Measurements from ENCODE around the gene RFC1. TPM values are rescaled to one million over a fixed set of nuclear protein-coding genes. Genes with fewer than 3 reads are reported as not detected.
"Not testable (repeated sequence)": the region's sequence is repeated elsewhere in the genome, so short reads cannot be mapped to it uniquely, and the experiment has no call there.

Gene RFC1
- total RNA-seq, 1 experiment from 2014 or later: 41.1 TPM

DNA sequence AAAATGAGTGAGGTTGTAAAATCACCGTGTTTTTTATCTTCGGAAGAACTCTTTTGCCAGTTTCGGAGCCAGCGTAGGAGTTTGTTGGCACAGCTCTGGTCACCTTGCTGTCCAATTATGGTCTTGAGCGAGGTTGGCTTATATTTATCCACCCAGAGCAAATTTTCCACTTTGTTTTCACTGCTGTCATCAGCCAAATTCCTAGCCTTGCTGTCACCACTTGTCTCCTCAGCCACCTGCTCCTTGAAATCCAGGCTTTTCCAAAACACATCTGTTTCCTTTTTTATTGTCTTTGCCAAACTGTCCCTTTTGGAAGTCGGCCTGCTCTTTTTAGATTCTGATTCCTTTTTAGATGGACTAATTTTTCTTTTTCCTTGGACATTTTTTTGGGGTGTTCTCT lies 57.6 kb downstream of the RFC1 start:
- H3K27ac ChIP-seq (ENCODE audit: low read length): no peak overlapping the region
- H3K4me3 ChIP-seq (ENCODE audit: low read length): no peak overlapping the region
- peaks cover 29% of the 10 kb centered on the region for H3K79me2 ChIP-seq (ENCODE audit: low read length)
- no peaks in the 10 kb centered on the region for H3K9me3 ChIP-seq (ENCODE audit: low read length)
- H4K20me1 ChIP-seq (ENCODE audit: insufficient read depth, low read depth, low read length): no peaks in the 10 kb centered on the region
- DNase-seq: no peak
- H2AFZ ChIP-seq (ENCODE audit: low read length): no peak overlapping the region
- no peaks in the 10 kb centered on the region for H3K4me1 ChIP-seq (ENCODE audit: low read length)
- no peaks in the 10 kb centered on the region for H3K9me2 ChIP-seq (replicated peaks; ENCODE audit: insufficient read depth, low read length)
- H3K9ac ChIP-seq (ENCODE audit: low read length): no peak overlapping the region
- no peaks in the 10 kb centered on the region for H3K27me3 ChIP-seq (ENCODE audit: low read length)
- H3K4me2 ChIP-seq (ENCODE audit: low read depth, low read length, poor library complexity, severe bottlenecking): no peak overlapping the region
- H3K36me3 ChIP-seq (ENCODE audit: insufficient read depth, low read length): peaks cover 52% of the 10 kb centered on the region

DNA sequence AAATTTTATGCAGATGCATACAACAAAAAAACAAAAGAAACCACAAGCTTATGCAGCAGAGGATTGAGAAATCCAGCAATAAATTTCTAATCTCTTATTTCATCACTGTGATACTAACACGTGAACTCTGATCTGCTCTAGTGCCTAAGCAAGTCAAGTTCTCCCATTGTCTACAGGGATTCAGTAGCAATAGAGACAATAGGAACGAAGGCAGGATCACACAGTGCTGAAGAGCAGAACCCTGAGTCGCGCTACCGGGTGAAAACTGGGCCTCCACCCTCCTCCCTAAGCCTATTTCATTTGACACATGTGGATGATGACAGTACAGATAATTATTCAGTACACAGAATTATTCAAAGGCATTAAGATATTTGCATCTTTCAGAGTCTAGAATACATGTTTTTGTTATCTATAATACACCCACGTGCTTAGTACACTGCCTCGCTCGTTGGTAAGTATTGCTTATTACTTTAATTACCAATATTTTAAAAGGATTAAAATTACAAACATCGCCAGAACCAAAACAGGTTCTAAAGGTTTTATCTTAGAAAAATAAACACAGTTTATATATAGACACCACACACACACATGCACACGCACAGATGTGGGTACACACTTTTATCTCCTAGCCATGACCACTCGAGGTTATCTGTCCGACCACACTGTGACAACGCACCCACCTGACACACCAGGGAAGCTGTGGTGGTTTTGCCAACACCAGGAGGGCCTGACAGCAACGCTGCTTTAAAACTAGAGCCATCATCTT lies 60.1 kb downstream of the RFC1 start:
- no peak for DNase-seq
- H3K4me2 ChIP-seq (ENCODE audit: low read depth, low read length, poor library complexity, severe bottlenecking): no peak overlapping the region
- H4K20me1 ChIP-seq (ENCODE audit: insufficient read depth, low read depth, low read length): no peaks in the 10 kb centered on the region
- no peak overlapping the region for H2AFZ ChIP-seq (ENCODE audit: low read length)
- H3K4me3 ChIP-seq (ENCODE audit: low read length): no peak overlapping the region
- no peak overlapping the region for H3K27ac ChIP-seq (ENCODE audit: low read length)
- no peaks in the 10 kb centered on the region for H3K9me3 ChIP-seq (ENCODE audit: low read length)
- no peaks in the 10 kb centered on the region for H3K9me2 ChIP-seq (replicated peaks; ENCODE audit: insufficient read depth, low read length)
- no peaks in the 10 kb centered on the region for H3K27me3 ChIP-seq (ENCODE audit: low read length)
- H3K9ac ChIP-seq (ENCODE audit: low read length): no peak overlapping the region
- H3K36me3 ChIP-seq (ENCODE audit: insufficient read depth, low read length): peaks cover 54% of the 10 kb centered on the region
- H3K79me2 ChIP-seq (ENCODE audit: low read length): peaks cover 22% of the 10 kb centered on the region
- H3K4me1 ChIP-seq (ENCODE audit: low read length): no peaks in the 10 kb centered on the region

DNA sequence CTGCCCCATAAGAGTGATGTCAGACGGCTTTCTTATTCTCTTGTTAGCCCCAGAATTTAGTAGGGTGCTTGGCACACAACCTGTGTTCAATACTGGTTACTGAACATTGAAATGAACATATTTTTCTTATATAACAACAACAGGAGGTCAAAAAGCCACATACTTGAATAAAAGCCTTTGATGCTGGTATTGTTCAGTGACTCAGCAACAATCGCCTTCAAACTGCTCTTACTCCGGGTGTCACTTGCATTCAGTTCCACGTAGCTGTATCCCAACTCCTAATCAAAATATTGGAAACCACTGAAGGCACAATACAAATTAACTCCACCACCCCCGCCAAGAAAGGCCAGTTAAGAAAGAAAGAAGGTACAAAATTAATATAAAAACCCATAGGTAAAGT lies 61.5 kb downstream of the RFC1 start:
- no peak overlapping the region for H3K4me2 ChIP-seq (ENCODE audit: low read depth, low read length, poor library complexity, severe bottlenecking)
- H3K27me3 ChIP-seq (ENCODE audit: low read length): no peaks in the 10 kb centered on the region
- H2AFZ ChIP-seq (ENCODE audit: low read length): no peak overlapping the region
- no peak overlapping the region for H3K9ac ChIP-seq (ENCODE audit: low read length)
- H3K36me3 ChIP-seq (ENCODE audit: insufficient read depth, low read length): peaks cover 60% of the 10 kb centered on the region
- no peak for DNase-seq
- peaks cover 15% of the 10 kb centered on the region for H3K79me2 ChIP-seq (ENCODE audit: low read length)
- no peak overlapping the region for H3K4me3 ChIP-seq (ENCODE audit: low read length)
- H4K20me1 ChIP-seq (ENCODE audit: insufficient read depth, low read depth, low read length): no peaks in the 10 kb centered on the region
- no peaks in the 10 kb centered on the region for H3K9me2 ChIP-seq (replicated peaks; ENCODE audit: insufficient read depth, low read length)
- H3K9me3 ChIP-seq (ENCODE audit: low read length): no peaks in the 10 kb centered on the region
- no peaks in the 10 kb centered on the region for H3K4me1 ChIP-seq (ENCODE audit: low read length)
- no peak overlapping the region for H3K27ac ChIP-seq (ENCODE audit: low read length)

DNA sequence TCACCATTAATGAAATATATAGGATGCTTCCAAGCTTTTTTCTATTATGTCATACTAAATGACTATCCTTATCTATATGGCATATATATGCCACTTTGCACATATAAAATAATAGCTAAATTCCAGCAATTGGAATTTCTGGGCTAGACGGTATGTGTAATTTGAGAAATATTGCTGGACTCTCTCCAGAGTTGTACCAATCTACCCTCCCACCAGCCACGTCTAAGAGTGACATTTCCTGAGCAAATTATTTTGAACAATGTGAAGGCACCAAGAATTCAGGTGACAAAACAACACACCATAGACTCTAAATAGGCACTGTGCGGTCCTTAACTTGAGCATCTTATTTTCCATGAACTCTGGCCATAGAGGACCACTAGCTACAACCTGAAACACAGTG lies 62.3 kb downstream of the RFC1 start:
- Histone ChIP-seq H3K9ac (ENCODE audit: low read length) (no peak overlapping the region), H4K20me1 (ENCODE audit: insufficient read depth, low read depth, low read length) (no peaks in the 10 kb centered on the region), H3K79me2 (ENCODE audit: low read length) (peaks cover 10% of the 10 kb centered on the region; the same call in 1 of the 2 replicates), H3K9me2 (replicated peaks; ENCODE audit: insufficient read depth, low read length) (no peaks in the 10 kb centered on the region), H3K4me3 (ENCODE audit: low read length) (no peak overlapping the region), H3K4me2 (ENCODE audit: low read depth, low read length, poor library complexity, severe bottlenecking) (no peak overlapping the region), H3K27me3 (ENCODE audit: low read length) (no peaks in the 10 kb centered on the region), H3K4me1 (ENCODE audit: low read length) (no peaks in the 10 kb centered on the region), H3K9me3 (ENCODE audit: low read length) (no peaks in the 10 kb centered on the region), H2AFZ (ENCODE audit: low read length) (no peak overlapping the region), H3K36me3 (ENCODE audit: insufficient read depth, low read length) (peaks cover 57% of the 10 kb centered on the region), H3K27ac (ENCODE audit: low read length) (no peak overlapping the region)
- no peak for DNase-seq

DNA sequence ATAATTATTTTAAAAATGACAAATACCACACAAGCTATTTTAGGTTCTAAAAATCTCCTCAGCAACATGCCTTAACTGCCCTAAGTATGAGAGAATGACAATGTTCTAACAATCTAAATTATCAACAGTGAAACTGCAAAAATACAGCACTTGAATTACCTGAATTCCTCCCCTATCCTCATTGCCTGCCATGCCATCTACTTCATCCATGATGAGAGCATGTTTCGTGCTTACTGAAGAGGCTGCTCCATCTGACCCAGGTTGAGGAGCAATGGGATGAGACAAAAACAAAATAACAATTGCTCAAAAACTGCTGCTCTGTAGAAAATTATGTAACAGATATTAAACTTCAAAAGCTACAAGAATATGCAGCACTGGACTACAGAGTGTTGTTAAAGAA lies 63.3 kb downstream of the RFC1 start:
- no peak overlapping the region for H3K4me2 ChIP-seq (ENCODE audit: low read depth, low read length, poor library complexity, severe bottlenecking)
- H3K36me3 ChIP-seq (ENCODE audit: insufficient read depth, low read length): peaks cover 55% of the 10 kb centered on the region
- no peaks in the 10 kb centered on the region for H3K9me2 ChIP-seq (replicated peaks; ENCODE audit: insufficient read depth, low read length)

DNA sequence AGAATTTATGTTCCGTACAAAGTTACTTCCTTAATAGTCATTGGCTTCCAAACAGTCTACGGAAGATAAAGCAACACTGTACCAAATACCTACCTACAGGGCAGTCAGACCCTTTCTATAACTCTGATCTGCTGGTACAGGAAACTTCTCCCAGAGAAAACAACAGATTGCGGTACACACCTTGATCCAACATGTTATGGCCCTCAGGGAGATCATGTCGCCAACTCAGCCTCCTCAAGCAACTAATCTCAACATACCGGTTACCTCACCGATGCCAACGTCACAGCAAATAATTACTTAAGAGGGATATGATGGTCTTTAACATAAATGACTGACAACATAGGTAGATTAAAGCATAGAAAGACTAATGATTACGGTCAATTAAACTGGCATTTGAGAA lies 70.4 kb downstream of the RFC1 start:
- Histone ChIP-seq H3K79me2 (ENCODE audit: low read length) (no peaks in the 10 kb centered on the region), H3K4me2 (ENCODE audit: low read depth, low read length, poor library complexity, severe bottlenecking) (no peak overlapping the region), H3K4me1 (ENCODE audit: low read length) (no peaks in the 10 kb centered on the region), H3K9ac (ENCODE audit: low read length) (no peak overlapping the region), H2AFZ (ENCODE audit: low read length) (no peak overlapping the region), H4K20me1 (ENCODE audit: insufficient read depth, low read depth, low read length) (no peaks in the 10 kb centered on the region), H3K9me2 (replicated peaks; ENCODE audit: insufficient read depth, low read length) (no peaks in the 10 kb centered on the region), H3K36me3 (ENCODE audit: insufficient read depth, low read length) (peaks cover 49% of the 10 kb centered on the region), H3K27me3 (ENCODE audit: low read length) (no peaks in the 10 kb centered on the region), H3K27ac (ENCODE audit: low read length) (no peak overlapping the region), H3K4me3 (ENCODE audit: low read length) (no peak overlapping the region), H3K9me3 (ENCODE audit: low read length) (peaks cover 3% of the 10 kb centered on the region; the same call in 1 of the 2 replicates)
- no peak for DNase-seq

More for the DNA sequence above, 63.3 kb downstream of the RFC1 start:
- no peak overlapping the region for H3K27ac ChIP-seq (ENCODE audit: low read length)
- no peaks in the 10 kb centered on the region for H4K20me1 ChIP-seq (ENCODE audit: insufficient read depth, low read depth, low read length)
- H3K4me1 ChIP-seq (ENCODE audit: low read length): no peaks in the 10 kb centered on the region
- H3K4me3 ChIP-seq (ENCODE audit: low read length): no peak overlapping the region
- no peaks in the 10 kb centered on the region for H3K9me3 ChIP-seq (ENCODE audit: low read length)
- H3K79me2 ChIP-seq (ENCODE audit: low read length): peaks cover 7% of the 10 kb centered on the region; the same call in 1 of the 2 replicates
- DNase-seq: no peak
- no peak overlapping the region for H3K9ac ChIP-seq (ENCODE audit: low read length)
- H2AFZ ChIP-seq (ENCODE audit: low read length): no peak overlapping the region
- H3K27me3 ChIP-seq (ENCODE audit: low read length): no peaks in the 10 kb centered on the region

DNA sequence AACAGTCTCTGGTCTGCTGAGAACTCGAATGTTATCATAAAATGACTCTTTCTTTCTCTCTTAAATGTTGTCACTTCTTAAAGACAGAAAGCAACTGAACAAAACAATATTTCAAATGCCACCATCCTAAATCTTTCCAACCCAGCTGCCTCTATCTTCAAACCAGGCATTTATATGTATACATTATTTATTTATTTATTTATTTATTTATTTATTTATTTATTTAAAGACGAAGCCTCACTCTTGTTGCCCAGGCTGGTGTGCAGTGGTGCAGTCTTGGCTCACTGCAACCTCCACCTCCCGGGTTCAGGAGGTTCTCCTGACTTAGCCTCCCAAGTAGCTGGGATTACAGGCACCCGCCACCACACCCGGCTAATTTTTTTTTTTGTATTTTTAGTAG lies 73.7 kb downstream of the RFC1 start:
- not testable (repeated sequence) for DNase-seq; H4K20me1 ChIP-seq (ENCODE audit: insufficient read depth, low read depth, low read length); H3K9ac ChIP-seq (ENCODE audit: low read length); H3K27ac ChIP-seq (ENCODE audit: low read length); H3K79me2 ChIP-seq (ENCODE audit: low read length); H3K9me2 ChIP-seq (replicated peaks; ENCODE audit: insufficient read depth, low read length); H3K4me3 ChIP-seq (ENCODE audit: low read length); H2AFZ ChIP-seq (ENCODE audit: low read length); H3K4me2 ChIP-seq (ENCODE audit: low read depth, low read length, poor library complexity, severe bottlenecking); H3K27me3 ChIP-seq (ENCODE audit: low read length); H3K4me1 ChIP-seq (ENCODE audit: low read length); H3K9me3 ChIP-seq (ENCODE audit: low read length)
- H3K36me3 ChIP-seq (ENCODE audit: insufficient read depth, low read length): peaks cover 53% of the 10 kb centered on the region

DNA sequence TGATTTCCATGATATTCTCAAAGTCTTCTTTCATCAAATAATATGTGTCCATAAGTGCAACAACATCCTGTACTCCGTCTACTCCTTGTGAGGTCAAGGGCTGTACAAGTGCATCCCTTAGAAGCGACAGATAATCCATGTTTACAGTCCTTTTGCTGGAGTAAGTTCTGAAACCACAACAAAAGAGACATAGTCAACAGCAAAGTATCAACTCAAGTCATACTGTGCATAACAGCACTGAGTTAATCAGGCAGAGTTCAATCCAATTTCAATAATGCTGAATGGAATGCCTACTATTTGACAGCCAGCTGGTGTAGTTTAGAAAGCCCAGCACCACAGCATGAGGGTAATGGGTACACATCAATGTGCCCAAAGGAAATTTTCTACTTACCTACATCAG lies 74.5 kb downstream of the RFC1 start:
- no peak for DNase-seq
- no peaks in the 10 kb centered on the region for H4K20me1 ChIP-seq (ENCODE audit: insufficient read depth, low read depth, low read length)
- H3K27me3 ChIP-seq (ENCODE audit: low read length): no peaks in the 10 kb centered on the region
- H3K36me3 ChIP-seq (ENCODE audit: insufficient read depth, low read length): peaks cover 60% of the 10 kb centered on the region
- no peaks in the 10 kb centered on the region for H3K9me3 ChIP-seq (ENCODE audit: low read length)
- no peak overlapping the region for H2AFZ ChIP-seq (ENCODE audit: low read length)
- no peaks in the 10 kb centered on the region for H3K79me2 ChIP-seq (ENCODE audit: low read length)
- no peak overlapping the region for H3K4me3 ChIP-seq (ENCODE audit: low read length)
- no peaks in the 10 kb centered on the region for H3K9me2 ChIP-seq (replicated peaks; ENCODE audit: insufficient read depth, low read length)
- no peak overlapping the region for H3K9ac ChIP-seq (ENCODE audit: low read length)
- H3K4me2 ChIP-seq (ENCODE audit: low read depth, low read length, poor library complexity, severe bottlenecking): no peak overlapping the region
- no peak overlapping the region for H3K27ac ChIP-seq (ENCODE audit: low read length)
- H3K4me1 ChIP-seq (ENCODE audit: low read length): no peaks in the 10 kb centered on the region

All from Karpas-422 (cell line).